HG02938 (cell line): ENCODE measurements around the gene SIX2.

ENCODE experiments used
- ATAC-seq: cut with Tn5 transposase; IDR thresholded peaks from one replicate; pipeline ENCODE4 v1.9.1; 2021; ENCODE audit warnings: mild to moderate bottlenecking, moderate library complexity; ENCODE audit not compliant: unreplicated experiment

Gene SIX2

GRCh38 chr2:45024097-45024496, 14.8 kb upstream of the SIX2 start:
- ATAC-seq = no peak

- no peak for ATAC-seq
Observed at GRCh38 chr2:45020439-45020838, 11.2 kb upstream of the SIX2 start.

GRCh38 chr2:45018023-45018422, 8.8 kb upstream of the SIX2 start:
- ATAC-seq = no peak

- ATAC-seq = no peak
Observed at GRCh38 chr2:45014831-45015230, 5.6 kb upstream of the SIX2 start.

GRCh38 chr2:45014016-45014702, 4.9 kb upstream of the SIX2 start:
- no peak for ATAC-seq

GRCh38 chr2:45013229-45014015, 4.2 kb upstream of the SIX2 start:
- no peak for ATAC-seq

- no peak for ATAC-seq
Observed at GRCh38 chr2:45012733-45013132, 3.5 kb upstream of the SIX2 start.

- ATAC-seq = no peak
Observed at GRCh38 chr2:45011621-45012602, 2.7 kb upstream of the SIX2 start.

- no peak for ATAC-seq
Observed at GRCh38 chr2:45011121-45011520, 1.9 kb upstream of the SIX2 start.

- ATAC-seq = no peak
Observed at GRCh38 chr2:45010702-45011012, 1.4 kb upstream of the SIX2 start.

- ATAC-seq = no peak
Observed at GRCh38 chr2:45009928-45010701, 863 bp upstream of the SIX2 start.

- no peak for ATAC-seq
Observed at GRCh38 chr2:45008296-45009129, 739 bp downstream of the SIX2 start.

- ATAC-seq = no peak
Observed at GRCh38 chr2:45007961-45008295, 1.3 kb downstream of the SIX2 start.

- ATAC-seq = no peak
Observed at GRCh38 chr2:45006942-45007287, 2.3 kb downstream of the SIX2 start.

GRCh38 chr2:45006041-45006941, 3.0 kb downstream of the SIX2 start:
- no peak for ATAC-seq

- ATAC-seq = no peak
Observed at GRCh38 chr2:45005261-45006002, 3.8 kb downstream of the SIX2 start.

- no peak for ATAC-seq
Observed at GRCh38 chr2:45004562-45005191, 4.6 kb downstream of the SIX2 start.
